GM12865 (cell line): Measurements from ENCODE around the gene UTP18.
"Not testable (repeated sequence)": the region's sequence is repeated elsewhere in the genome, so short reads cannot be mapped to it uniquely, and the experiment has no call there.

Source experiments
- DNase-seq: peaks from one replicate; pipeline ENCODE4 v3.0.0; 2010; ENCODE audit warnings: low read depth
- H3K4me3 ChIP-seq: 2 replicates; pipeline ENCODE4 v1.5.1; 2011; ENCODE audit warnings: mild to moderate bottlenecking, low read depth, low read length, control low read depth
- CTCF ChIP-seq: IDR thresholded peaks from 2 replicates; pipeline ENCODE4 v1.5.1; 2011; ENCODE audit warnings: low read length, control low read depth, low read depth, inconsistent platforms; ENCODE audit not compliant: insufficient read depth; ENCODE audit errors: missing control alignments

UTP18 gene

GRCh38 chr17:51299859-51300258, 39.5 kb downstream of the UTP18 start:
- TF ChIP-seq CTCF: no peak
- H3K4me3 ChIP-seq: no peak overlapping the region
- DNase-seq: no peak

GRCh38 chr17:51305182-51305581, 44.8 kb downstream of the UTP18 start:
- no peak overlapping the region for H3K4me3 ChIP-seq
- DNase-seq: no peak
- TF ChIP-seq CTCF: no peak

- DNase-seq, H3K4me3 ChIP-seq: not testable (repeated sequence)
These were observed 51.7 kb downstream of the UTP18 start for GRCh38 chr17:51312003-51312402.

- H3K4me3 ChIP-seq: no peak overlapping the region
- DNase-seq: no peak
- no peak for TF ChIP-seq CTCF
These were observed 58.8 kb downstream of the UTP18 start for GRCh38 chr17:51319186-51319585.

- TF ChIP-seq CTCF: peak; percentile 49
- no peak overlapping the region for H3K4me3 ChIP-seq
- peak; percentile 46 for DNase-seq
These were observed 62.2 kb downstream of the UTP18 start for GRCh38 chr17:51322390-51323029.

GRCh38 chr17:51325471-51325870, 65.1 kb downstream of the UTP18 start:
- no peak for DNase-seq
- TF ChIP-seq CTCF: no peak
- no peak overlapping the region for H3K4me3 ChIP-seq

GRCh38 chr17:51330861-51331503, 70.6 kb downstream of the UTP18 start:
- not testable (repeated sequence) for DNase-seq, H3K4me3 ChIP-seq

GRCh38 chr17:51335006-51335590, 74.8 kb downstream of the UTP18 start:
- no peak overlapping the region for H3K4me3 ChIP-seq
- no peak for TF ChIP-seq CTCF
- DNase-seq: no peak
